H1 (cell line): ENCODE data around the gene STAT1. TPM values are rescaled to one million over a fixed set of nuclear protein-coding genes. Genes with fewer than 3 reads are reported as not detected.

Experiments
- EP300 ChIP-seq, 2 experiments: IDR thresholded peaks; 1 replicate in 1 of 2; 2 replicates in 1 of 2; pipeline ENCODE4 v1.6.1; 2011 to 2012; ENCODE audit warnings: low read depth in 2 of 2, low read length in 2 of 2, mild to moderate bottlenecking in 2 of 2, borderline replicate concordance in 1 of 2, inconsistent platforms in 1 of 2, moderate library complexity in 1 of 2
- SRF ChIP-seq: IDR thresholded peaks from 2 replicates; pipeline ENCODE4 v1.6.1; 2011; ENCODE audit warnings: mild to moderate bottlenecking, low read depth, low read length, moderate library complexity
- polyA plus RNA-seq, 7 experiments: library from polyadenylated mRNA; depleted of rRNA in 3 of 7; stranded (reverse) in 5 of 7; unstranded in 2 of 7; fragments of >200 nt in 5 of 7; fragments of 200-250 nt in 2 of 7; gene quantifications; 1 replicate in 5 of 7; 2 replicates in 1 of 7; 4 replicates in 1 of 7; pipeline versions ENCODE4 v1.2.1 to v1.2.3, GENCODE V29; 2011 to 2013; ENCODE audit warnings: missing spikeins in 2 of 7, mixed read lengths in 2 of 7
- total RNA-seq: library from RNA; stranded (reverse); fragmentation: NEBNext Ultra II Directional; extraction: Animal tissue kit (Norgen Biotek cat#: 25700); gene quantifications from 2 replicates; pipeline ENCODE4 v1.2.1, GENCODE V29; 2021

The STAT1 gene
- total and polyA plus RNA-seq, 2 of the 8 experiments (the other 6 are each of a cell fraction or from before 2014, with no cell fraction given): 20.3 to 43.0 TPM

DNA sequence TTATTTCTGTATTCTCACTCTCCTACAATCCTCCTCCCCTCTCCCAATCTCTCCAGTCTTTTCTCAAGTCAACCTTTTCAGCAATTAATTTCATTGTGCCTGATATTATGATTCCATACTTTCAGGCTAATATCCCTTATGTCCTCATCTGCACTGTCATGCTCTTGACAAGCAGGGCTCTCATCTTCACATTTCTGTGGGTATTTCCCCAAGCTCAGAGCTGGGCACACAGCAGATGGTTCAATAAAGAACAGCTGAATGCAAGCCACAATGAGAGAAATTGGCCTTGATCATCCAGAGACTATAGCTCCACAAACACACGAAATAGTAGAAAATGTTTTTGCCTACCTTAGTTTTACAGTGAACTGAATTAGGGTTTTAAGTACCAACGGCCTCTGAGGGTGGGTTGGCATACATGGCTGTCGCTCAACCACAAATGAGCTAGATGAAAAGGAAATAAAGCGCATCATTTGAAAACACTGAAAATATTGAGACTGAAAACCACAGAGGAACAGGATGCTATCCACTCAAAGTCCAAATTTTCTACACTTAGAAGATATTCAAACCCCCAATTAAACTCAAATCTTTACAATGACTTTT lies 47.5 kb upstream of the STAT1 start (continued):
- TF ChIP-seq SRF (no peak), EP300 (IDR thresholded peaks at IDR 0.05; ENCODE audit: borderline replicate concordance in 1 of 2, low read depth in 2 of 2, low read length in 2 of 2) (no peak)
